IMR-90 (cell line): Measurements from ENCODE around the gene KCNK4. TPM values are rescaled to one million over a fixed set of nuclear protein-coding genes. Genes with fewer than 3 reads are reported as not detected.

Source experiments
- ATAC-seq: fragments of 200-7000 bp; cut with Tn5 transposase; 2 replicates; pipeline ENCODE4 v1.9.1; 2020; ENCODE audit warnings: low read depth, mild to moderate bottlenecking, moderate library complexity
- BruUV-seq: library from RNA; stranded (reverse); fragments of 400-500 nt; replicated peaks from 2 replicates; lab custom pipeline; 2021; lab: Mats Ljungman, UMichigan
- CTCF ChIA-PET: fragments of 300-600 bp; formaldehyde crosslinking; extraction: SDS; loops from one replicate; lab custom pipeline; 2021; ENCODE audit warnings: antibody characterized with exemption; lab: Yijun Ruan, JAX
- POLR2A ChIA-PET: fragments of 300-600 bp; sonication (Branson Sonifier 250); formaldehyde crosslinking; loops from one replicate; lab custom pipeline; 2022; ENCODE audit warnings: antibody characterized with exemption; ENCODE audit not compliant: unreplicated experiment; lab: Charles Lee
- DNase-seq: peaks from one replicate; pipeline ENCODE4 v3.0.0; 2013
- H2AFZ ChIP-seq: replicated peaks from 2 replicates; pipeline ENCODE3; 2013; ENCODE audit warnings: low read length, mild to moderate bottlenecking; ENCODE audit not compliant: poor library complexity
- H2AK5ac ChIP-seq: 2 replicates; pipeline ENCODE4 v1.6.1; 2013; ENCODE audit warnings: low read depth, low read length, inconsistent platforms
- H2AK9ac ChIP-seq: replicated peaks from 2 replicates; pipeline ENCODE3; 2013; ENCODE audit warnings: mild to moderate bottlenecking, low read depth, low read length, moderate library complexity; ENCODE audit not compliant: poor library complexity
- H2BK120ac ChIP-seq: 2 replicates; pipeline ENCODE4 v1.6.1; 2013; ENCODE audit warnings: low read depth, low read length, inconsistent platforms
- H2BK15ac ChIP-seq: 3 replicates; pipeline ENCODE4 v1.6.1; 2013; ENCODE audit warnings: low read depth, low read length, inconsistent platforms
- H2BK20ac ChIP-seq: 2 replicates; pipeline ENCODE4 v1.6.1; 2013; ENCODE audit warnings: low read depth, mild to moderate bottlenecking, inconsistent platforms, low read length, moderate library complexity
- H2BK5ac ChIP-seq: 2 replicates; pipeline ENCODE4 v1.6.1; 2013; ENCODE audit warnings: mild to moderate bottlenecking, low read depth, low read length, inconsistent platforms; ENCODE audit not compliant: poor library complexity, severe bottlenecking
- H3K14ac ChIP-seq: replicated peaks from 2 replicates; pipeline ENCODE4 v1.6.1; 2013; ENCODE audit warnings: low read depth, low read length, inconsistent platforms
- H3K18ac ChIP-seq: 2 replicates; pipeline ENCODE4 v1.6.1; 2013; ENCODE audit warnings: low read depth, low read length, control low read depth
- H3K23ac ChIP-seq: 2 replicates; pipeline ENCODE4 v1.6.1; 2013; ENCODE audit warnings: low read depth, low read length, inconsistent platforms
- H3K27ac ChIP-seq: 2 replicates; pipeline ENCODE4 v1.5.1; 2013; ENCODE audit warnings: mild to moderate bottlenecking, control low read depth, low read length; ENCODE audit not compliant: insufficient read depth
- H3K27me3 ChIP-seq: 2 replicates; pipeline ENCODE4 v1.6.1; 2013; ENCODE audit warnings: low read length; ENCODE audit not compliant: control insufficient read depth, insufficient read depth
- H3K36me3 ChIP-seq: 2 replicates; pipeline ENCODE4 v1.6.1; 2013; ENCODE audit warnings: low read length, mixed read lengths; ENCODE audit not compliant: control insufficient read depth, insufficient read depth
- H3K4ac ChIP-seq: 2 replicates; pipeline ENCODE4 v1.6.1; 2013; ENCODE audit warnings: low read depth, low read length, inconsistent platforms
- H3K4me1 ChIP-seq: 2 replicates; pipeline ENCODE4 v1.6.1; 2013; ENCODE audit warnings: low read length, mixed read lengths; ENCODE audit not compliant: control insufficient read depth, insufficient read depth
- H3K4me2 ChIP-seq: 2 replicates; pipeline ENCODE4 v1.6.1; 2013; ENCODE audit warnings: low read depth, mild to moderate bottlenecking, control low read depth, low read length, moderate library complexity
- H3K4me3 ChIP-seq: 2 replicates; pipeline ENCODE4 v1.5.1; 2013; ENCODE audit warnings: low read depth, mild to moderate bottlenecking, control low read depth, low read length, moderate library complexity; ENCODE audit not compliant: insufficient read depth
- H3K56ac ChIP-seq: 2 replicates; pipeline ENCODE4 v1.6.1; 2013; ENCODE audit warnings: low read length, inconsistent platforms; ENCODE audit not compliant: insufficient read depth; ENCODE audit errors: extremely low read depth
- H3K79me1 ChIP-seq, 2 experiments: 2 replicates each; pipeline ENCODE4 v1.6.1; 2013; ENCODE audit warnings: low read length in 2 of 2, inconsistent platforms in 1 of 2, low read depth in 1 of 2
- H3K9ac ChIP-seq: 2 replicates; pipeline ENCODE4 v1.6.1; 2013; ENCODE audit warnings: low read depth, low read length, control low read depth
- H3K9me1 ChIP-seq: 2 replicates; pipeline ENCODE4 v1.6.1; 2013; ENCODE audit warnings: low read length, inconsistent platforms; ENCODE audit not compliant: insufficient read depth
- H3K9me3 ChIP-seq: 2 replicates; pipeline ENCODE4 v1.6.1; 2013; ENCODE audit warnings: low read length; ENCODE audit not compliant: control insufficient read depth, insufficient read depth
- H4K20me1 ChIP-seq: 2 replicates; pipeline ENCODE4 v1.6.1; 2013; ENCODE audit warnings: low read length, inconsistent platforms; ENCODE audit not compliant: insufficient read depth
- H4K5ac ChIP-seq: 2 replicates; pipeline ENCODE4 v1.6.1; 2013; ENCODE audit warnings: mild to moderate bottlenecking, low read depth, low read length, control low read depth
- H4K8ac ChIP-seq, 2 experiments: 2 replicates each; pipeline ENCODE4 v1.6.1; 2013; ENCODE audit warnings: low read depth in 2 of 2, low read length in 2 of 2, control low read depth in 1 of 2, inconsistent platforms in 1 of 2
- H4K91ac ChIP-seq: 2 replicates; pipeline ENCODE4 v1.6.1; 2013; ENCODE audit warnings: low read depth, low read length, inconsistent platforms; ENCODE audit not compliant: insufficient read depth
- BHLHE40 ChIP-seq: fragments of 150-350 bp; IDR thresholded peaks from 2 replicates; pipeline ENCODE4 v1.6.1; 2016; ENCODE audit warnings: mild to moderate bottlenecking, low read depth, low read length
- NFE2L2 ChIP-seq: fragments of 150-350 bp; IDR thresholded peaks from 2 replicates; pipeline ENCODE4 v1.6.1; 2016; ENCODE audit warnings: low read depth, mild to moderate bottlenecking, low read length
- WGBS, 2 experiments: methylation state at CpG; one replicate each; pipeline versions ENCODE4 v1.1.5 to v1.1.7; 2013; ENCODE audit warnings: missing lambda C conversion rate in 2 of 2; ENCODE audit not compliant: insufficient read length in 1 of 2; ENCODE audit errors: extremely low coverage in 2 of 2; 5-methylcytosine and 5-hydroxymethylcytosine counted together
- dilution Hi-C: fragments of 300-500 bp; cut with HindIII; formaldehyde crosslinking; loops from one replicate; pipeline ENCODE4 v1.14.3; 2018; ENCODE audit warnings: low sequenced_read_pairs; ENCODE audit not compliant: unreplicated experiment
- in situ Hi-C: fragments of 300-500 bp; cut with MboI; formaldehyde crosslinking; loops from 3 replicates; pipeline ENCODE4 v1.14.3; 2019; ENCODE audit warnings: low sequenced_read_pairs, inconsistent platforms, mixed read lengths
- intact Hi-C: fragments of 100-400 bp; cut with micrococcal nuclease; formaldehyde crosslinking; loops from 2 replicates; pipeline ENCODE4 v1.10.0; 2022
- polyA plus RNA-seq, 3 experiments: library from polyadenylated mRNA; depleted of rRNA; stranded (reverse); fragments of >200 nt; gene quantifications; 2 replicates each; pipeline ENCODE4 v1.2.3, GENCODE V29; 2012; ENCODE audit warnings: low replicate concordance in 1 of 3
- total RNA-seq: library from RNA; depleted of rRNA; stranded (reverse); fragments of >200 nt; gene quantifications from 2 replicates; pipeline ENCODE4 v1.2.3, GENCODE V29; 2012

KCNK4 gene
- total and polyA plus RNA-seq, 2 of the 4 experiments (the other 2 are of a cell fraction) = not detected

DNA sequence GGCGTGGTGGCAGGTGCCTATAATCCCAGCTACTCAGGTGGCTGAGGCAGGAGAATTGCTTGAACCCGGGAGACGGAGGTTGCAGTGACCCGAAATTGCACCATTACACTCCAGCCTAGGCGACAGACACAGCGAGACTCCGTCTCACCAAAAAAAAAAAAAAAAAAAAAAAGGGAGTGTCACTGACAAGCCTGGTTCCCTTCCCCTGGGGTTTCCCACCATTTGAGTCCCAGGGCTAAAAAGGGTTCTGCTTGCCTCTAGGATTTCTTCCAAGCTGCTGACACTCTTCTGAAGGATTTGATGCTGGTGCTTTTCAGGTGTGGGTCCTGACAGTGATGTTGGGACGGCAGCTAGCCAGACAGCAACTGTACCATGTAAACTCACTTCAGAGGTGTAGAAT, 47.6 kb downstream of the KCNK4 start:
- TF ChIP-seq NFE2L2 = no peak
- TF ChIP-seq BHLHE40 = no peak
- Histone ChIP-seq H3K56ac (no peak overlapping the region), H3K4me2 (no peak overlapping the region), H3K23ac (no peak overlapping the region), H4K91ac (no peak overlapping the region), H3K9me1 (peaks cover 3% of the 10 kb centered on the region; the same call in 1 of the 2 replicates), H2BK15ac (no peak overlapping the region), H3K4me3 (no peak overlapping the region), H4K5ac (no peak overlapping the region), H3K27ac (no peak overlapping the region), H3K27me3 (peaks cover 9% of the 10 kb centered on the region; the same call in 1 of the 2 replicates), H3K14ac (no peak overlapping the region), H2BK120ac (no peak overlapping the region), H3K79me1 (no peaks in the 10 kb centered on the region), H3K36me3 (no peaks in the 10 kb centered on the region), H3K18ac (no peak overlapping the region), H2AK5ac (no peak overlapping the region), H4K8ac (no peak overlapping the region), H4K20me1 (0 out of 2 replicates have a peak, but pooled peaks cover 3% of the 10 kb centered on the region), H2BK5ac (no peak overlapping the region), H2AK9ac (no peak overlapping the region), H2AFZ (no peak overlapping the region), H3K4me1 (peaks cover 6% of the 10 kb centered on the region), H3K9me3 (no peaks in the 10 kb centered on the region), H3K9ac (no peak overlapping the region), H3K4ac (no peak overlapping the region), H2BK20ac (no peak overlapping the region)
- DNase-seq = no peak
- POLR2A ChIA-PET = no interaction called here
- dilution Hi-C loops = no loop called here
- ATAC-seq = no peak
- CTCF ChIA-PET = no interaction called here
- BruUV-seq = no TSS peak
- in situ Hi-C loops = no loop called here
- intact Hi-C loops = no loop called here
- 100% methylated on average over 1 of the region's 8 CpGs; no CpG with 5 or more reads in 1 of the 2 experiments for WGBS, 2 experiments
